Breast epithelium (tissue), 3 donors: ENCODE results near the gene FAM83F.

ENCODE experiments used
- POLR2A ChIP-seq: fragments of 450-650 bp; IDR thresholded peaks from one replicate; pipeline ENCODE4 v1.6.1; 2016; ENCODE audit warnings: antibody characterized with exemption, mild to moderate bottlenecking, moderate library complexity
- POLR2AphosphoS5 ChIP-seq, 3 donors: sonication (generic); formaldehyde crosslinking; IDR thresholded peaks; one replicate each; pipeline ENCODE4 v1.6.1; 2017; ENCODE audit warnings: antibody characterized with exemption in 3 of 3
- TF ChIP-seq, protein P1 (sequence below), 3 donors: fragments of 450-650 bp; IDR thresholded peaks; one replicate each; pipeline ENCODE4 v1.5.1; 2016 to 2017; ENCODE audit warnings: antibody characterized with exemption in 3 of 3, mild to moderate bottlenecking in 3 of 3, moderate library complexity in 3 of 3

DNA sequence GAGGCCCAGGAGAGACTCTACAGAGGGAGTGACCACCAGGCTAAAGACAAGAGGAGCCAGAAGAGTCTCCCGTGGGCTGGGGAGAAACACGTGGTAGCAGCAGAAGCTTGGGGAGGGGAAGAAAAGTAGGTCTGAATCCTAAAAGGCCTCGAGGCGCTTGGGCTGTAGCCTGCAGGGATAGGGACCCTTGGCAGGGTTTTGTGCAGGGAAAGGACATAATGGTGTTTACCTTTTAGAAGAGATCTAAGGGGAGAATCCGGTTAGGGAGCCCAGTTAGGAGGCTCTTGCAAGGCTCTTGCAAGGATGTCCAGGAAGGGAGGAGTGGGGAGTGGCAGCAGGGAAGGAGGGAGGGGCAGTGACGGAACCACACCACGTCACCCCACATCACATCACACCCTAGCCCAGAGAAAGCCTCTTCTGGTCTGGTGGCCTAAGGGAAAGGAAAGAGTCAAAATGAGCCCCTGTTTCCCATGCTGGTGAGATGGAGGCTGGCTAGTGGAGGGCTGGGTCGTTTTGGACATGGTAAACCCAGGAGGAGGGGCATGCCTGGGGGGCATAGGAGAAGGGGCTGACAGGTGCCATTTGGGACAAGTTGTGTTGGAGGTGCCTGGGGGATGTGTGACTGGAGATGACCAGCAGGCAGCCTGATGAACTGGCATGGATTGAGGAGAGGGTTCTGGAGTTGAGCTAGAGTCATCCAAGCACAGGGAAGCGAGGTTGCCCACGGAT is 6.2 kb upstream of the FAM83F start:
- TF ChIP-seq, protein P1, sequence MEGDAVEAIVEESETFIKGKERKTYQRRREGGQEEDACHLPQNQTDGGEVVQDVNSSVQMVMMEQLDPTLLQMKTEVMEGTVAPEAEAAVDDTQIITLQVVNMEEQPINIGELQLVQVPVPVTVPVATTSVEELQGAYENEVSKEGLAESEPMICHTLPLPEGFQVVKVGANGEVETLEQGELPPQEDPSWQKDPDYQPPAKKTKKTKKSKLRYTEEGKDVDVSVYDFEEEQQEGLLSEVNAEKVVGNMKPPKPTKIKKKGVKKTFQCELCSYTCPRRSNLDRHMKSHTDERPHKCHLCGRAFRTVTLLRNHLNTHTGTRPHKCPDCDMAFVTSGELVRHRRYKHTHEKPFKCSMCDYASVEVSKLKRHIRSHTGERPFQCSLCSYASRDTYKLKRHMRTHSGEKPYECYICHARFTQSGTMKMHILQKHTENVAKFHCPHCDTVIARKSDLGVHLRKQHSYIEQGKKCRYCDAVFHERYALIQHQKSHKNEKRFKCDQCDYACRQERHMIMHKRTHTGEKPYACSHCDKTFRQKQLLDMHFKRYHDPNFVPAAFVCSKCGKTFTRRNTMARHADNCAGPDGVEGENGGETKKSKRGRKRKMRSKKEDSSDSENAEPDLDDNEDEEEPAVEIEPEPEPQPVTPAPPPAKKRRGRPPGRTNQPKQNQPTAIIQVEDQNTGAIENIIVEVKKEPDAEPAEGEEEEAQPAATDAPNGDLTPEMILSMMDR (IDR thresholded peaks at IDR 0.05): no peak
- no peak for TF ChIP-seq POLR2A
- no peak for TF ChIP-seq POLR2AphosphoS5 (IDR thresholded peaks at IDR 0.05)
